CD8-positive, alpha-beta memory T cell (primary cell): Measurements from ENCODE around the gene SPINK5. TPM values are rescaled to one million over a fixed set of nuclear protein-coding genes. Genes with fewer than 3 reads are reported as not detected.
A peak's percentile ranks its signal among the peaks of the same experiment; 100 is the strongest.

Experiments
- CTCF ChIA-PET: fragments of 350-600 bp; sonication (Branson Sonifier 250); formaldehyde crosslinking; loops from one replicate; lab custom pipeline; 2021; ENCODE audit warnings: antibody characterized with exemption; lab: Charles Lee
- POLR2A ChIA-PET: fragments of 350-600 bp; sonication (Branson Sonifier 250); formaldehyde crosslinking; loops from one replicate; lab custom pipeline; 2021; ENCODE audit warnings: antibody characterized with exemption; lab: Charles Lee
- DNase-seq, 5 donors: peaks; one replicate each; pipeline versions ENCODE4 v3.0.0 to v3.0.0-alpha.2; 2020 to 2022; ENCODE audit warnings: mixed read lengths in 1 of 5
- H3K27ac ChIP-seq: one replicate; pipeline ENCODE4 v1.7.0; 2013; ENCODE audit warnings: low read depth, mild to moderate bottlenecking, low read length, moderate library complexity
- H3K27me3 ChIP-seq: 2 replicates; pipeline ENCODE4 v1.7.0; 2013; ENCODE audit warnings: low read length, mild to moderate bottlenecking; ENCODE audit not compliant: insufficient read depth, poor library complexity, severe bottlenecking
- H3K36me3 ChIP-seq: 2 replicates; pipeline ENCODE4 v1.7.0; 2013; ENCODE audit warnings: mild to moderate bottlenecking, low read length, moderate library complexity; ENCODE audit not compliant: insufficient read depth
- H3K4me1 ChIP-seq: 2 replicates; pipeline ENCODE4 v1.7.0; 2013; ENCODE audit warnings: mild to moderate bottlenecking, low read length, moderate library complexity; ENCODE audit not compliant: insufficient read depth
- H3K4me3 ChIP-seq: 2 replicates; pipeline ENCODE4 v1.7.0; 2013; ENCODE audit warnings: mild to moderate bottlenecking, low read length
- H3K9me3 ChIP-seq: 2 replicates; pipeline ENCODE4 v1.7.0; 2013; ENCODE audit warnings: mild to moderate bottlenecking, low read length
- H3K27ac Mint-ChIP-seq, 8 donors: one replicate each; pipeline ENCODE4 v1.8.0; 2020 to 2021; ENCODE audit warnings: mixed read lengths in 8 of 8, mild to moderate bottlenecking in 6 of 8, inconsistent platforms in 3 of 8, moderate library complexity in 3 of 8
- H3K27me3 Mint-ChIP-seq, 2 donors: one replicate each; pipeline ENCODE4 v1.8.0; 2020 to 2021; ENCODE audit warnings: mixed read lengths in 2 of 2, mild to moderate bottlenecking in 1 of 2, moderate library complexity in 1 of 2
- H3K36me3 Mint-ChIP-seq, 3 donors: one replicate each; pipeline ENCODE4 v1.8.0; 2020 to 2021; ENCODE audit warnings: mixed read lengths in 3 of 3, inconsistent platforms in 1 of 3, mild to moderate bottlenecking in 1 of 3
- H3K4me1 Mint-ChIP-seq, 3 donors: one replicate each; pipeline ENCODE4 v1.8.0; 2020 to 2021; ENCODE audit warnings: mixed read lengths in 3 of 3, inconsistent platforms in 1 of 3, mild to moderate bottlenecking in 1 of 3
- H3K4me3 Mint-ChIP-seq, 7 donors: one replicate each; pipeline ENCODE4 v1.8.0; 2020 to 2021; ENCODE audit warnings: mixed read lengths in 7 of 7, mild to moderate bottlenecking in 6 of 7, moderate library complexity in 4 of 7, inconsistent platforms in 2 of 7
- H3K9me3 Mint-ChIP-seq, 5 donors: one replicate each; pipeline ENCODE4 v1.8.0; 2020 to 2022; ENCODE audit warnings: mixed read lengths in 5 of 5, mild to moderate bottlenecking in 3 of 5, moderate library complexity in 2 of 5, inconsistent platforms in 1 of 5
- polyA plus RNA-seq: library from polyadenylated mRNA; unstranded; fragments of 300-500 nt; fragmentation: Illumina TruSeq; gene quantifications from one replicate; pipeline ENCODE4 v1.2.3, GENCODE V29; 2021
- total RNA-seq, 2 experiments: library from RNA; stranded (reverse); gene quantifications; one replicate each; pipeline ENCODE4 v1.2.3, GENCODE V29; 2021

The SPINK5 gene
- total and polyA plus RNA-seq, 3 experiments from 2014 or later: not detected

- Histone ChIP-seq H3K27me3 (no peaks in the 10 kb centered on the region), H3K27ac (no peak overlapping the region), H3K9me3 (no peaks in the 10 kb centered on the region), H3K4me3 (no peak overlapping the region), H3K36me3 (no peaks in the 10 kb centered on the region), H3K4me1 (no peaks in the 10 kb centered on the region)
- Mint-ChIP-seq H3K9me3 (peaks cover 0 to 17% (median 5%) of the 10 kb centered on the region in 5 donors), H3K27ac (no peak overlapping the region), H3K27me3 (no peaks in the 10 kb centered on the region), H3K4me1 (no peaks in the 10 kb centered on the region), H3K4me3 (no peak overlapping the region), H3K36me3 (no peaks in the 10 kb centered on the region)
- CTCF ChIA-PET: no interaction called here
- POLR2A ChIA-PET: no interaction called here
- DNase-seq: no peak
Measured at GRCh38 chr5:148085310-148085709, 21.5 kb downstream of the SPINK5 start.

GRCh38 chr5:148085977-148086705, 22.4 kb downstream of the SPINK5 start:
- POLR2A ChIA-PET: no interaction called here
- peak overlapping the region in 1 of 8 donors; percentile 39 for H3K27ac Mint-ChIP-seq
- H3K27me3 Mint-ChIP-seq: no peaks in the 10 kb centered on the region
- H3K4me3 Mint-ChIP-seq: no peak overlapping the region
- Histone ChIP-seq H3K27ac (no peak overlapping the region), H3K36me3 (no peaks in the 10 kb centered on the region), H3K4me3 (no peak overlapping the region), H3K9me3 (no peaks in the 10 kb centered on the region), H3K4me1 (no peaks in the 10 kb centered on the region), H3K27me3 (no peaks in the 10 kb centered on the region)
- H3K9me3 Mint-ChIP-seq: peaks cover 0 to 17% (median 5%) of the 10 kb centered on the region in 5 donors
- no peaks in the 10 kb centered on the region for H3K4me1 Mint-ChIP-seq
- CTCF ChIA-PET: no interaction called here
- H3K36me3 Mint-ChIP-seq: no peaks in the 10 kb centered on the region
- DNase-seq: no peak

GRCh38 chr5:148090146-148090772, 26.5 kb downstream of the SPINK5 start:
- no peak overlapping the region for H3K4me3 ChIP-seq
- ChIA-PET CTCF (no interaction called here), POLR2A (no interaction called here)
- H3K4me3 Mint-ChIP-seq: no peak overlapping the region
- no peaks in the 10 kb centered on the region for H3K27me3 ChIP-seq
- peaks cover 0 to 4% of the 10 kb centered on the region in 2 donors for H3K27me3 Mint-ChIP-seq
- no peaks in the 10 kb centered on the region for H3K9me3 Mint-ChIP-seq
- no peak overlapping the region for H3K27ac ChIP-seq
- no peak for DNase-seq
- no peaks in the 10 kb centered on the region for H3K36me3 ChIP-seq
- H3K36me3 Mint-ChIP-seq: no peaks in the 10 kb centered on the region
- H3K4me1 ChIP-seq: no peaks in the 10 kb centered on the region
- H3K27ac Mint-ChIP-seq: no peak overlapping the region
- H3K4me1 Mint-ChIP-seq: no peaks in the 10 kb centered on the region
- H3K9me3 ChIP-seq: no peaks in the 10 kb centered on the region

- Mint-ChIP-seq H3K4me1 (no peaks in the 10 kb centered on the region), H3K27me3 (peaks cover 0 to 4% of the 10 kb centered on the region in 2 donors), H3K36me3 (no peaks in the 10 kb centered on the region), H3K4me3 (no peak overlapping the region), H3K9me3 (no peaks in the 10 kb centered on the region), H3K27ac (no peak overlapping the region)
- Histone ChIP-seq H3K27ac (no peak overlapping the region), H3K9me3 (no peaks in the 10 kb centered on the region), H3K36me3 (no peaks in the 10 kb centered on the region), H3K27me3 (no peaks in the 10 kb centered on the region), H3K4me3 (no peak overlapping the region), H3K4me1 (no peaks in the 10 kb centered on the region)
- CTCF ChIA-PET: no interaction called here
- no peak for DNase-seq
- POLR2A ChIA-PET: no interaction called here
Measured at GRCh38 chr5:148090773-148091250, 27.0 kb downstream of the SPINK5 start.

- H3K4me3 ChIP-seq: no peak overlapping the region
- ChIA-PET CTCF (no interaction called here), POLR2A (no interaction called here)
- no peaks in the 10 kb centered on the region for H3K9me3 ChIP-seq
- no peak overlapping the region for H3K27ac Mint-ChIP-seq
- no peak overlapping the region for H3K27ac ChIP-seq
- no peaks in the 10 kb centered on the region for H3K36me3 Mint-ChIP-seq
- H3K4me1 ChIP-seq: no peaks in the 10 kb centered on the region
- H3K27me3 Mint-ChIP-seq: peaks cover 0 to 4% of the 10 kb centered on the region in 2 donors
- no peaks in the 10 kb centered on the region for H3K27me3 ChIP-seq
- H3K4me1 Mint-ChIP-seq: no peaks in the 10 kb centered on the region
- DNase-seq: no peak
- no peak overlapping the region for H3K4me3 Mint-ChIP-seq
- H3K9me3 Mint-ChIP-seq: no peaks in the 10 kb centered on the region
- no peaks in the 10 kb centered on the region for H3K36me3 ChIP-seq
Measured at GRCh38 chr5:148091991-148092964, 28.5 kb downstream of the SPINK5 start.

GRCh38 chr5:148094336-148094735, 30.6 kb downstream of the SPINK5 start:
- H3K4me1 Mint-ChIP-seq: no peaks in the 10 kb centered on the region
- POLR2A ChIA-PET: no interaction called here
- peaks cover 0 to 4% of the 10 kb centered on the region in 2 donors for H3K27me3 Mint-ChIP-seq
- Histone ChIP-seq H3K36me3 (no peaks in the 10 kb centered on the region), H3K4me1 (no peaks in the 10 kb centered on the region), H3K9me3 (no peaks in the 10 kb centered on the region), H3K27me3 (no peaks in the 10 kb centered on the region), H3K27ac (no peak overlapping the region), H3K4me3 (no peak overlapping the region)
- DNase-seq: no peak
- H3K36me3 Mint-ChIP-seq: no peaks in the 10 kb centered on the region
- no peak overlapping the region for H3K4me3 Mint-ChIP-seq
- H3K27ac Mint-ChIP-seq: no peak overlapping the region
- CTCF ChIA-PET: no interaction called here
- H3K9me3 Mint-ChIP-seq: no peaks in the 10 kb centered on the region

- Histone ChIP-seq H3K9me3 (no peaks in the 10 kb centered on the region), H3K27me3 (no peaks in the 10 kb centered on the region), H3K27ac (no peak overlapping the region), H3K36me3 (no peaks in the 10 kb centered on the region), H3K4me3 (no peak overlapping the region), H3K4me1 (no peaks in the 10 kb centered on the region)
- DNase-seq: no peak
- ChIA-PET POLR2A (no interaction called here), CTCF (no interaction called here)
- no peak overlapping the region for H3K27ac Mint-ChIP-seq
- H3K4me3 Mint-ChIP-seq: no peak overlapping the region
- no peaks in the 10 kb centered on the region for H3K36me3 Mint-ChIP-seq
- H3K9me3 Mint-ChIP-seq: no peaks in the 10 kb centered on the region
- peaks cover 0 to 6% of the 10 kb centered on the region in 2 donors for H3K27me3 Mint-ChIP-seq
- H3K4me1 Mint-ChIP-seq: no peaks in the 10 kb centered on the region
Measured at GRCh38 chr5:148104226-148104625, 40.4 kb downstream of the SPINK5 start.

GRCh38 chr5:148107608-148108007, 43.8 kb downstream of the SPINK5 start:
- Mint-ChIP-seq H3K27ac (peak overlapping the region in 1 of 8 donors; percentile 50), H3K9me3 (no peaks in the 10 kb centered on the region), H3K36me3 (peaks cover 0 to 2% (median 0%) of the 10 kb centered on the region in 3 donors), H3K4me1 (no peaks in the 10 kb centered on the region), H3K27me3 (no peaks in the 10 kb centered on the region), H3K4me3 (no peak overlapping the region)
- DNase-seq: no peak
- H3K27ac ChIP-seq: no peak overlapping the region
- no peaks in the 10 kb centered on the region for H3K9me3 ChIP-seq
- no peaks in the 10 kb centered on the region for H3K4me1 ChIP-seq
- no peaks in the 10 kb centered on the region for H3K27me3 ChIP-seq
- POLR2A ChIA-PET: no interaction called here
- CTCF ChIA-PET: no interaction called here
- H3K36me3 ChIP-seq: no peaks in the 10 kb centered on the region
- no peak overlapping the region for H3K4me3 ChIP-seq
